ENCODE measurements around the gene ZNHIT3. TPM values are rescaled to one million over a fixed set of nuclear protein-coding genes. Genes with fewer than 3 reads are reported as not detected.

Gene ZNHIT3
- total RNA-seq, 1 experiment from 2014 or later = 33.9 TPM

- H3K4me3 Mint-ChIP-seq (ENCODE audit: unreplicated experiment) = no peak overlapping the region
- H3K27me3 Mint-ChIP-seq (ENCODE audit: insufficient read depth, unreplicated experiment) = peaks cover 77% of the 10 kb centered on the region
- CTCF ChIA-PET = interaction anchor here (0.5 to 1.2 kb wide), 4 partner anchors 19 to 447 kb away, joined by 3 to 8 read pairs (median 6); no protein-coding TSS in a partner anchor
- TF ChIP-seq CTCF (IDR thresholded peaks at IDR 0.05; ENCODE audit: unreplicated experiment) = no peak
- DNase-seq (ENCODE audit: unreplicated experiment) = peak; percentile 84
- H3K9me3 Mint-ChIP-seq (ENCODE audit: unreplicated experiment) = no peaks in the 10 kb centered on the region
- POLR2A ChIA-PET = no interaction called here
- no peak overlapping the region for H3K27ac Mint-ChIP-seq (ENCODE audit: low read depth, unreplicated experiment)
- no TSS peak for BruUV-seq (replicated peaks)
- no peaks in the 10 kb centered on the region for H3K36me3 Mint-ChIP-seq (ENCODE audit: insufficient read depth, unreplicated experiment)
- no peaks in the 10 kb centered on the region for H3K4me1 Mint-ChIP-seq (ENCODE audit: insufficient read depth, unreplicated experiment)
- intact Hi-C loops (cut with micrococcal nuclease) = loop anchor here (2.0 kb wide), 1 partner anchor 23 kb away; the partner anchor contains the start of gene ZNHIT3
These were observed 22.3 kb upstream of the ZNHIT3 start for GRCh38 chr17:36463916-36464764.

- no peak for DNase-seq (ENCODE audit: unreplicated experiment)
- ChIA-PET CTCF (interaction anchor here (0.6 to 1.2 kb wide), 2 partner anchors 19 to 400 kb away, joined by 3 to 8 read pairs; no protein-coding TSS in a partner anchor), POLR2A (no interaction called here)
- no peaks in the 10 kb centered on the region for H3K9me3 Mint-ChIP-seq (ENCODE audit: unreplicated experiment)
- no peak overlapping the region for H3K4me3 Mint-ChIP-seq (ENCODE audit: unreplicated experiment)
- intact Hi-C loops (cut with micrococcal nuclease) = loop anchor here (2.0 kb wide), 1 partner anchor 22 kb away; the partner anchor contains the start of gene ZNHIT3
- BruUV-seq (replicated peaks) = no TSS peak
- no peaks in the 10 kb centered on the region for H3K36me3 Mint-ChIP-seq (ENCODE audit: insufficient read depth, unreplicated experiment)
- no peaks in the 10 kb centered on the region for H3K4me1 Mint-ChIP-seq (ENCODE audit: insufficient read depth, unreplicated experiment)
- peaks cover 77% of the 10 kb centered on the region for H3K27me3 Mint-ChIP-seq (ENCODE audit: insufficient read depth, unreplicated experiment)
- H3K27ac Mint-ChIP-seq (ENCODE audit: low read depth, unreplicated experiment) = no peak overlapping the region
- TF ChIP-seq CTCF (IDR thresholded peaks at IDR 0.05; ENCODE audit: unreplicated experiment) = no peak
These were observed 21.8 kb upstream of the ZNHIT3 start for GRCh38 chr17:36464765-36465088.

GRCh38 chr17:36468903-36469635 is 17.4 kb upstream of the ZNHIT3 start:
- H3K4me3 Mint-ChIP-seq (ENCODE audit: unreplicated experiment) = no peak overlapping the region
- intact Hi-C loops (cut with micrococcal nuclease) = no loop called here
- ChIA-PET POLR2A (interaction anchor here (0.6 kb wide), 1 partner anchor 8 kb away, joined by 3 read pairs; no protein-coding TSS in a partner anchor), CTCF (interaction anchor here (0.6 kb wide), 1 partner anchor 521 kb away, joined by 4 read pairs; no protein-coding TSS in a partner anchor)
- DNase-seq (ENCODE audit: unreplicated experiment) = no peak
- no peak overlapping the region for H3K27ac Mint-ChIP-seq (ENCODE audit: low read depth, unreplicated experiment)
- H3K36me3 Mint-ChIP-seq (ENCODE audit: insufficient read depth, unreplicated experiment) = no peaks in the 10 kb centered on the region
- peaks cover 75% of the 10 kb centered on the region for H3K27me3 Mint-ChIP-seq (ENCODE audit: insufficient read depth, unreplicated experiment)
- BruUV-seq (replicated peaks) = no TSS peak
- H3K4me1 Mint-ChIP-seq (ENCODE audit: insufficient read depth, unreplicated experiment) = no peaks in the 10 kb centered on the region
- no peaks in the 10 kb centered on the region for H3K9me3 Mint-ChIP-seq (ENCODE audit: unreplicated experiment)
- no peak for TF ChIP-seq CTCF (IDR thresholded peaks at IDR 0.05; ENCODE audit: unreplicated experiment)

GRCh38 chr17:36469733-36470132 is 16.7 kb upstream of the ZNHIT3 start:
- Mint-ChIP-seq H3K4me1 (ENCODE audit: insufficient read depth, unreplicated experiment) (no peaks in the 10 kb centered on the region), H3K9me3 (ENCODE audit: unreplicated experiment) (no peaks in the 10 kb centered on the region), H3K27me3 (ENCODE audit: insufficient read depth, unreplicated experiment) (peaks cover 80% of the 10 kb centered on the region), H3K36me3 (ENCODE audit: insufficient read depth, unreplicated experiment) (no peaks in the 10 kb centered on the region), H3K4me3 (ENCODE audit: unreplicated experiment) (no peak overlapping the region), H3K27ac (ENCODE audit: low read depth, unreplicated experiment) (no peak overlapping the region)
- no TSS peak for BruUV-seq (replicated peaks)
- CTCF ChIA-PET = no interaction called here
- no peak for DNase-seq (ENCODE audit: unreplicated experiment)
- POLR2A ChIA-PET = interaction anchor here (0.6 kb wide), 1 partner anchor 569 kb away, joined by 3 read pairs; no protein-coding TSS in a partner anchor
- intact Hi-C loops (cut with micrococcal nuclease) = no loop called here
- TF ChIP-seq CTCF (IDR thresholded peaks at IDR 0.05; ENCODE audit: unreplicated experiment) = no peak
